ENCODE data around the gene VAC14.

The VAC14 gene

DNA sequence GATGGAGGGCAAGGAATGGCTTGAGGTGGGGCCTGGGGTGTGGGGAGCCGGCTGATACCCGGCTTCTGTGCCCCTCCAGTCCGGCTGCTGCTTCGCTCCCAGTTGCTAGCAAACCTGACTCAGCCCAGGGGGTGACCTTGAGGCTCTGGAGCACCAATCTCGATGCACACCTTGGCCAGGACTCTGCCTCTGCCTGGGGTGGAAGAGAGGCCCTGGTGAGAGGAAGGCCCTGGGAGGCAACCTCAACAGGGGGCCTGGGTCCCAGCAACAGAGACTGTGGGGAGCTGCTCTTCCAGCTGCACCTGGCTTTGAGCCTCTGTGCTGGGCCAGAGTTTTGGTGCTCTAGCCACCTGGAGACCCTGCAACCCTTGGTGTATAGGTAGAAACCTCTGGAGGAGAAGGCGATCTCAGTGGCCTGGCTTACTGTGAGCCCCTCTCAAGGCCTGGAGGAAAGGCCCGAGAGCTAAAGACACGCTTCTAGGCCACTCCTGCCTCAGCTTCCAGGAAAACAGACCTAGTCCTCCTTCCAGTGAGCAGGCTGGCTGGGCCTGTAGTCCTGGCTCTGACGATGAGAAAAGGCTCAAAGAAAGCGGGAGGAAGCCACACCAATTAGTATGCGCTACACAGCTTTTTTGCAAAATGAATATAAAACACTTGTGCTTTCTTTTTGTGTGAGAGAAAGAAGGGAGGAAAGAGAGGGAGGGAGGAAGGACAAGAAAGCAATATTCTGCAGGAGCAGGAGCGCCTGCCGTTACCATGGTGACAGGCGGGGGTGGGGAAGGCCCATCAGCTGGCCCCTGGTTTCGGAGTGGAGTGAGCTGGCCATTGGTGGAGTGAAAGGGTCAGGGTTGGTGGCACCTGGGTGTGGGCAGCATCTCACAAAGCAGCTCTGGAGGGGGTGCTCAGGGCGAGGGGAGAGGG is 51.0 kb downstream of the VAC14 start:
- Mint-ChIP-seq H3K4me3 (peak overlapping the region; percentile 68), H3K9me3 (no peaks in the 10 kb centered on the region)
- DNase-seq = peak; percentile 66

GRCh38 chr16:70749006-70749678 is 51.8 kb downstream of the VAC14 start:
- no peak for DNase-seq
- Mint-ChIP-seq H3K4me3 (no peak overlapping the region), H3K27ac (no peak overlapping the region), H3K4me1 (peaks cover 69% of the 10 kb centered on the region), H3K9me3 (no peaks in the 10 kb centered on the region), H3K36me3 (ENCODE audit: low read depth) (peaks cover under 1% of the 10 kb centered on the region), H3K27me3 (ENCODE audit: low read depth, poor library complexity) (peaks cover 9% of the 10 kb centered on the region)
- TF ChIP-seq, protein P1, sequence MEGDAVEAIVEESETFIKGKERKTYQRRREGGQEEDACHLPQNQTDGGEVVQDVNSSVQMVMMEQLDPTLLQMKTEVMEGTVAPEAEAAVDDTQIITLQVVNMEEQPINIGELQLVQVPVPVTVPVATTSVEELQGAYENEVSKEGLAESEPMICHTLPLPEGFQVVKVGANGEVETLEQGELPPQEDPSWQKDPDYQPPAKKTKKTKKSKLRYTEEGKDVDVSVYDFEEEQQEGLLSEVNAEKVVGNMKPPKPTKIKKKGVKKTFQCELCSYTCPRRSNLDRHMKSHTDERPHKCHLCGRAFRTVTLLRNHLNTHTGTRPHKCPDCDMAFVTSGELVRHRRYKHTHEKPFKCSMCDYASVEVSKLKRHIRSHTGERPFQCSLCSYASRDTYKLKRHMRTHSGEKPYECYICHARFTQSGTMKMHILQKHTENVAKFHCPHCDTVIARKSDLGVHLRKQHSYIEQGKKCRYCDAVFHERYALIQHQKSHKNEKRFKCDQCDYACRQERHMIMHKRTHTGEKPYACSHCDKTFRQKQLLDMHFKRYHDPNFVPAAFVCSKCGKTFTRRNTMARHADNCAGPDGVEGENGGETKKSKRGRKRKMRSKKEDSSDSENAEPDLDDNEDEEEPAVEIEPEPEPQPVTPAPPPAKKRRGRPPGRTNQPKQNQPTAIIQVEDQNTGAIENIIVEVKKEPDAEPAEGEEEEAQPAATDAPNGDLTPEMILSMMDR (IDR thresholded peaks at IDR 0.05) = no peak

More for the DNA sequence above, 51.0 kb downstream of the VAC14 start:
- Mint-ChIP-seq H3K4me1 (peaks cover 75% of the 10 kb centered on the region), H3K36me3 (ENCODE audit: low read depth) (no peaks in the 10 kb centered on the region), H3K27ac (peak overlapping the region; percentile 80), H3K27me3 (ENCODE audit: low read depth, poor library complexity) (peaks cover 9% of the 10 kb centered on the region)
- TF ChIP-seq, protein P1 (IDR thresholded peaks at IDR 0.05) = no peak

- no peak overlapping the region for H3K27ac Mint-ChIP-seq
- H3K9me3 Mint-ChIP-seq = peaks cover 5% of the 10 kb centered on the region
- H3K4me1 Mint-ChIP-seq = peaks cover 67% of the 10 kb centered on the region
- DNase-seq = no peak
- H3K36me3 Mint-ChIP-seq (ENCODE audit: low read depth) = peaks cover 12% of the 10 kb centered on the region
- H3K4me3 Mint-ChIP-seq = no peak overlapping the region
- peaks cover 6% of the 10 kb centered on the region for H3K27me3 Mint-ChIP-seq (ENCODE audit: low read depth, poor library complexity)
- TF ChIP-seq, protein P1 (IDR thresholded peaks at IDR 0.05) = no peak
Measured at GRCh38 chr16:70747703-70748631, 53.0 kb downstream of the VAC14 start.

GRCh38 chr16:70746708-70747424 is 54.1 kb downstream of the VAC14 start:
- Mint-ChIP-seq H3K4me1 (peaks cover 58% of the 10 kb centered on the region), H3K9me3 (peaks cover 5% of the 10 kb centered on the region), H3K4me3 (no peak overlapping the region), H3K27me3 (ENCODE audit: low read depth, poor library complexity) (peaks cover 6% of the 10 kb centered on the region), H3K27ac (peak overlapping the region; percentile 77), H3K36me3 (ENCODE audit: low read depth) (peaks cover 18% of the 10 kb centered on the region)
- DNase-seq = no peak
- TF ChIP-seq, protein P1 (IDR thresholded peaks at IDR 0.05) = no peak

DNA sequence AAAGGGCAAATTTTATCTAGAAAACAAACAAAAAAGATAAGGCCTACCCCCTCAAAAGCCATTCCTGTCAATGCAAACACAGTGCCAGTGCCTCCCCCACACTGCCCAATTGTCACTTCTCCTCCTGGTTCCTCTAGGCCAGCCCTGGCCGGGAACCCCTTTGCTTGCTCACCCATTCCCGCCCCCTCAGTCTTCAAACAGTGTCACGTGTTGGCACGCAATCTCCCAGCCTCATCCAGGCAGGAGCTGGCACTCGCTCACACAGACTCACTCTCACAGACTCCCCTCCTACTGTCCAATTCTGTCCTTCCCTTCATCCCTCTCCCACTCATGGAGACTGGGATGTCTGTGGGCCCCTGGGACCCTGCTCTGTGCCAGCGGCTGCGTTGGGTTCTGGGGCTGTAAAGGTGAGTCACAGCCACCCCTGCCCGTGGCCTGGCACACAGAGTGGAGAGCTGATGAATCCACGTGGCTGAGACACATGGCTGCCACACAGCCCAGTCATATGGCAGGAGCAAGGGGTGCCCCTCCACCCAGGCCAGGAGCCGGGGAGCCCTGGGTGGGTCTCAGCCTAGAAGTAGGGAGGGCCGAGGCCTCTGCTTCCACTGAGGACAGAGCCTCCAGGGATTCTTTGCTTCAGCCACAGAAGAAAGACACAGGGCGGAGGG is 54.8 kb downstream of the VAC14 start:
- no peak overlapping the region for H3K27ac Mint-ChIP-seq
- DNase-seq = no peak
- peaks cover 5% of the 10 kb centered on the region for H3K9me3 Mint-ChIP-seq
- peaks cover 6% of the 10 kb centered on the region for H3K27me3 Mint-ChIP-seq (ENCODE audit: low read depth, poor library complexity)
- H3K4me1 Mint-ChIP-seq = peaks cover 58% of the 10 kb centered on the region
- no peak overlapping the region for H3K4me3 Mint-ChIP-seq
- TF ChIP-seq, protein P1 (IDR thresholded peaks at IDR 0.05) = no peak
- H3K36me3 Mint-ChIP-seq (ENCODE audit: low read depth) = peaks cover 18% of the 10 kb centered on the region

Measured in nephron progenitor cell (in vitro differentiated cells).